GM18861 (cell line): Measurements from ENCODE around the gene EIF3A.
"Not testable (repeated sequence)": the region's sequence is repeated elsewhere in the genome, so short reads cannot be mapped to it uniquely, and the experiment has no call there.

Experiments used
- ATAC-seq: cut with Tn5 transposase; IDR thresholded peaks from one replicate; pipeline ENCODE4 v1.9.1; 2021; ENCODE audit not compliant: unreplicated experiment

EIF3A gene

DNA sequence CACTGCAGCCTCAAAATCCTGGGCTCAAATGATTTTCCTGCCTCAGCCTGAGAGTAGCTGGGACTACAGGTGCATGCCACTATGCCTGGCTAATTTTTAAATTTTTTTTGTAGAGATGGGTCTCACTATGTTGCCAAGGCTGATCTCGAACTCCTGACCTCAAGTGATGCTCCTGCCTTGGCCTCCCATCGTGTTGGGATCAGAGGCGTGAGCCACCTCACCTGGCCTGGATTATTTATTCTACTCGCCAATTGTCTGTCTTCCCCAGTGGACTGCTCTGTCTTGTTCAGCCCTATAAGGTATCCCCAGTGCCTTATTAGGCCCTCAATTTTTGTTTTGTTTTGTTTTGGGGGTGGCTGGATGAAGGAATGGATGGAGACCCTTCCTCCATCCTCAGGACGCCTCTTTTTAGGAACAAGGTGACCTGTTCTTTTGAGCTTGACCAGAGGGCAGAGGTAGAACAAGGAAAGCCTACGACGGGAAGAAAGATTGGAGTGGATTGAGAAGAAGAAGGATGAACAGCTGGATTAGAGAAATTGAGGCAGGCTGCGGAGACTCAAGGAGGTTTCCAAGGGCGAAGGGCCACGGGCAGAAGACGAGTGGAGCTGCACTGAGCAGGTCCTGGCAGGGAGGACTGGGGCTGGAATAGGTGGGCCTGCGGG lies 22.8 kb upstream of the EIF3A start:
- ATAC-seq, result peak; percentile 9

DNA sequence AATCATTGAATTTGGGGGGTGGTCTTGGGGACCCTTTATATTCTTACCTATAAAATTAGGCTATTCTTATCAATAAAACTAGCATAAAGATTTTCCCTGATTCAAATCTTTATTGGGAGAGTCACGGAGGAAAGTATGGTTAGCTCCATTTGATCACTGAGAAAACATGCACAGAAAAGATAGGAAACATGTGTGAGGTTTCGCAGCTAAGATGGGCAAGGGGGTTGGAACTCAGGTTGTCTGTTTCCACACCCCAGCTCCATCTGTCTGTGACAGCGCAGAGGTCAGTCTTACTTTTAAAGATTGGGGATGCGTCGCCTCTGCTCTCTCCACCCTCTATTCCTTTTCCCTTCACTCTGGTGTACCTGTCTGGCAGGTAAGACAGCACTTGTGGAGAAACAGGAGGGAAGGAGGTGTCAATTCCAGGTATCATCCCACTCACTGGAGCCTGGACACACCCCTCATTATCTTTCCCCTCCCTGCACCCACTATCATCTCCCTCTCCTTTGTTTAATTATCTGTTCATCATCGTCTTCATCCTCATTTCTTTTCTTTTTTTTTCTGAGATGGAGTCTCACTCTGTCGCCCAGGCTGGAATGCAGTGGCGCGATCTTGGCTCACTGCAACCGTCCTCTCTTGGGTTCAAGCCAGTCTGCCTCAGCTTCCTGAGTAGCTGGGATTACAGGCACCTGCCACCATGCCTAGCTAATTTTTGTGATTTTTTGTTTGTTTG lies 20.9 kb upstream of the EIF3A start:
- ATAC-seq, result no peak

- ATAC-seq, result no peak
These were observed 20.0 kb upstream of the EIF3A start for GRCh38 chr10:119100434-119101238.

GRCh38 chr10:119098576-119098975 lies 18.0 kb upstream of the EIF3A start:
- ATAC-seq, result no peak

- not testable (repeated sequence) for ATAC-seq
These were observed 16.2 kb upstream of the EIF3A start for GRCh38 chr10:119096641-119097415.

- no peak for ATAC-seq
These were observed 15.0 kb upstream of the EIF3A start for GRCh38 chr10:119095640-119096039.

DNA sequence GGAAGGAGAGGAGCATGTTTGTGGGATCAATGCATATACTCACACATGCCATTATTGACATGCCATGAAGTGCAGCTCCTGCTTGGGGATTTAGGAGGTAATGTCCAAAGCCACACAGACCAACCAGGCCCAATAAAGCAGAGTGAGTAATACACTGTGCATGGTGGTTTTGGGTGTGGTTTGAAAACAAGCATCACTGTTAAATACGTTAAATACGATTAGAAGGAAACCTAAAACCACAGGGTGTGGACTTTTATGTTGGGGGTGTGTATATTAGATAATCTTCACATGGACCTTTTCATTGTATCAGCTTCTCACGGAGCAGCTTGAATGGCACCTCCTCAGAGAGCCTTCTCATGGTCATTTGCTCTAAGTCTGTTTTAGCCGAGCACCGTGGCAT lies 10.4 kb upstream of the EIF3A start:
- ATAC-seq, result no peak

- no peak for ATAC-seq
These were observed 9.6 kb upstream of the EIF3A start for GRCh38 chr10:119090026-119090795.

DNA sequence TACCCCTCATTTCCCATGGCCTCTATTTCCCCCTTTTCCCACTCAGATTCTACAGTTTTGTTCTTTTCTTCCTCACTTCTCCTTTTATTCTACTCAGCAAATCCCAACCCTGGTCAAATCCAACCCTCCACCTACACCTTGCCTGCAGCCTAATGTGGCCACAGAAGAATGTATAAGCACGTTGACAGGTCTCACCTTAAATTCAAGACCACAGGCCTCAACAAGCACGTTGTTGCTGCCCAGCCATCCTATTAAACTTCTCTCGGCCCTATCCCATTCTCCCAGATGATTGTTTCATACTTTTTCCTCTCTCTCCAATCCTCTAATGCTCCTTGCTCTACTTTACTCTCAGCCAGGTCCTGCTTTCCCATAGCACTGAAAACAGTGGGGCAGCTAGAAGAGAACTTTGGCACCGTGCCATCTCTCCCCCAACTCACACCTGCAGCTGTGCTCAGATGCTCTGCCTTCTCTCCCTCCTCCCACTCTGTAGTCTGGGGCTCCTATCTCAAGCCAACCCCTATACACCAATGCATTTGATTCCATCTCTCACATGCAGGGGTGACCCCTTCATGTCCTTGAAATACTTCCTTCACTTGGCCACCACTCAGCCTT lies 6.8 kb upstream of the EIF3A start:
- no peak for ATAC-seq

- ATAC-seq, result no peak
These were observed 4.3 kb upstream of the EIF3A start for GRCh38 chr10:119084896-119085295.

DNA sequence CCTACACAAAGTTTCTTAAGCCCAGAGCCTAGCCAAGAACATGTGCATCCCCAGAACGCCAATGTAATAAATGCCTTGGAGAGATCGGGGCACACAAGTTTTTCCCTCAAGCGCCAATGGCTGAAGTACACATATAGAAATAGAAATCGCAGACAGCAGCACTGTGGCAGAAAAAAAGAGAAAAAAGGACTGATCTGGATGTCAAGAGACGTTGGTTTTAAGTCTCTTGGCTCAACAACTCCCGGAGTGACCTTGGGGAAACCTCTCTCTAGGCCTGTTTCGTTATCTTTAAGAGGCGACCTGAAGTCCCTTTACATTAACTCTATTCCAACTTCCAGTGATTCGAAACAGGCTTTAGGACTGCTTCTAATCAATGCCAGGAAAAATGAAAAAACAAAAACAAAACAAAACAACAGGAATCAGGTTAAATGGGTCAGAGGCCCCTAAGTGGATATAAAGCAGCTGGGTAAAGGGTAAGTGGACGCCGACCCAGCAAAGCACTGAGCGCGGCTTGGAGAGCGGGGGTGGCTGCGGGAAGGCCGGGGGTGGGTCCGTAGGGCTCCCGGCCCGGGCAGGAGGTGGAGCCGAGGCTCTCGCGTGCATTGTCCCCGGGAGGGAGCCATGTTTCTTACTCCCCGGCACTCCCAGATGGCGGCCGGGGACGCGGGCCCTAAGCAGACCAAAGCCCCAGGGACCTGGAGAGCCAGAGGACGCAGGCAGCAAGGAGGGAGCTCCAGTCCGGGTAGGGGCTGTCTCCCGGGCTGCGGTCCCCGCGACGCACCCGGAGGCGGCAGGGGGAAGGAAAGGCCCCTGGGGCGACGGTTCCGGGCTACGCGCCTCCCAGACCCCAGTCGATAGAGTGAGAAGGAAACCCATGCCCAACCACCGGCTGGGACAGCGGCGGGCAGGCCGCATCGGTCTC lies 757 bp downstream of the EIF3A start:
- peak; percentile 41 for ATAC-seq

GRCh38 chr10:119078422-119079179 lies 2.0 kb downstream of the EIF3A start:
- ATAC-seq, result no peak

GRCh38 chr10:119073584-119073983 lies 7.0 kb downstream of the EIF3A start:
- no peak for ATAC-seq

- ATAC-seq, result no peak
These were observed 10.0 kb downstream of the EIF3A start for GRCh38 chr10:119070395-119071165.

DNA sequence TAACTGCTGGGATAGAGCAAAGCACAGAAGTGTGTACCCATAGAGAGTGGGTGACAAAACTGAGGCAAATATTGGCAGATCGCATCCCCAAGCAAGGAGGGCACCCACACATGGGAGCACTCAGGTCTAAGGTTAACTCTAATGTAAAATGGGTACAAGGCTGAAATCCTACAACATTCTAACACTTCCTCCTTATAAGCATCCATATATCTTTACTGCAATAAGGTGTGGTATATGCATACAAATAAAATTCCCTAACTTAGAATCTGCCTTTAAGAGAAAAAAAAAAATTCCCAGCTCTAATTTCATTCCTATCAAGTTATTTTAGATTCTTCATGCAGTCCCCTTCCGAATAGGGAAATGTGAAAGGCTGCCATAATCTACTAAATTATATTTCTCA lies 18.7 kb downstream of the EIF3A start:
- ATAC-seq, result no peak

- peak; percentile 52 for ATAC-seq
These were observed 19.3 kb downstream of the EIF3A start for GRCh38 chr10:119061352-119061751.

DNA sequence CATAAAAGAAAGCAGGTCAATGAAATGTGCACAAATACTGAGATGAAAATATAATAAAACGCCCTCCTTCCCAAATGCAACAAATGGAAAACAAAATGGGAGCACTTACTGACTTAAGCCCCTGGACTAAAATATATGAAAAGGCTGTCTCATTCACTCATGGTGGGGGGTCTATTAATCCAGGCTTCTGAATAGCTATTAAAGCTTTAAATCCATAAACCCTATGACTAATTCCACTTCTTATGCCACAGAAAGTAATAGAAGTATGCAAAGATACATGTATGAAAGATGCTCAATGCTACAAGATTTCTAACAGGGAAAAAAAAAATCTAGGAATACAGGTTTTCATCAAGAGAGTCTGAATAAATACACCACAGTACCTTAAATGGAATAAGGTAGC lies 20.5 kb downstream of the EIF3A start:
- ATAC-seq, result no peak
